Glomerular visceral epithelial cell (primary cell): ENCODE measurements around the gene ANKRD11.
"Not testable (repeated sequence)": the region's sequence is repeated elsewhere in the genome, so short reads cannot be mapped to it uniquely, and the experiment has no call there.

ENCODE experiments used
- DNase-seq: peaks from one replicate; pipeline ENCODE4 v3.0.0-alpha.2; 2016; ENCODE audit errors: extremely low spot score

ANKRD11 gene

DNA sequence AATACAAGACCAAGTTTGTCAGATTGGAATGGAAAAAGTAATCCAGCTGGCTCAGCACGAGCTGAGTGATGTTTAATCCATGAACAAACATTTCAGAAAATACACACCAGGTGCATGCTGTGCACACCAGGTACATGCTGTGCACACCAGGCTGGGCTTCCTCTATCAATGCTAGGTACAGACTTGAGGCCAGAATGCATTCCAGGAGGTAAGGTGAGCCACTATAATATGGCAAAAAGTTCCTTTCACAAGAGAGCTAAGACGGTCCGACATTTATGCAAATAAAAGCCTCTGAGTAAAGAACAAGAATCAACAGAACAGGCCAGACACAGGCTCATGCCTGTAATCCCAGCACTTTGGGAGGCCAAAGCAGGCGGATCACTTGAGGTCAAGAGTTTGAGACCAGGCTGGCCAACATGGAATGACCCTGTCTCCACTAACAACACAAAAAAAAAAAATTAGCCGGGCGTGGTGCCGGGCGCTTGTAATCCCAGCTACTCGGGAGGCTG, 144.7 kb downstream of the ANKRD11 start:
- DNase-seq: no peak

DNA sequence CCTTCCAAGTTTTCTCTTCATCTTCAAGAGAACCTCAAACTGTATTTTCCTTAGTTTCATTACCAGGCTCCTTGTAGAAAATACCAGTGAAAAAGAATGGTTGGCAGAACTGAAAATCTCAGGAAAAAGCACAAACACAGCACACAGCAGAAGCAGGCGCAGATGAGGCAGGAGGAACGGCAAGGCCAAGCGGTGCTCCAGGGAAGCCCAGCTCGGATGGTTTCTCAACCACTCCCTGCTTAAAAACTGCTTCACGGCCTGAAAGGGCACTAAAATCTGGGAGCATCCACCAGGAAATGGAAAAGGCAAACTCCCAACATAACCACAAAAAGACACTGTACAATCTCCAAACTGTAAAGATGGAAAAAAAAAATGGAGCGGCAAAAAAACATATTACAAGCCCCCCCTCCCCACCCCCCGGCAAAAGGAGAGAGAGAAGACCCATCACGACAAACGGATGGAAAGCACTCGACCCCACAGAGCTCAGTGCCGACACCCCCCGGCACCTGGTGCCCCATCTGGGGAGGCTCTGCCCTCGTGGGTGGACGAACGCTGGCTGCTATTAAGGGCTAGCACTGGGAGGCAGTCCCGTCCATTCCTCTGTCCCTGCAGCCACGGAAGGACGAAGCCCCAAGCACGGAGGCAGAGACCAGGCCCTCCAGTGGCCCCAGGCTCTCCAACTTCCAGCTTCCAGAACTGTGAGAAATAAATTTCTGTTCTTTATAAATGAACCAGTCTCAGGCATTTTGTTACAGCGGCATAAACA, 145.3 kb downstream of the ANKRD11 start:
- no peak for DNase-seq

DNA sequence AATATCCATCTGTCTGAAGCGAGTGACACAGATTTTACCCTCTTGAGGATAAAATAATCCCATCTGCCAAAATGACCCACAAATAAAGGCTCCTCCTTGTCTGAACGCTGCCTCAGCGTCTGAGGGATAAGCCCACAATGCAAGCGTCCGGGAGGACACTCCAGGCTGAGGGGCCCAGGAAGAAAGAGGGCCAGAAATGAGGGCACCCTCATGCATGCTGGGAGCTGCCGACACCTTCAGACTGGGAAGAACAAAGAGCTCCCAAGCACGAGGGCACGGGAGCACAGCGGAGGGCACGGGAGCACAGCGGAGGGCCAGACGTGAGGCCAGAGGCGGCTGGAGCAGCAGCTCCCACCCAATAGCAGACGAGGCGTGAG, 145.9 kb downstream of the ANKRD11 start:
- DNase-seq: no peak

DNA sequence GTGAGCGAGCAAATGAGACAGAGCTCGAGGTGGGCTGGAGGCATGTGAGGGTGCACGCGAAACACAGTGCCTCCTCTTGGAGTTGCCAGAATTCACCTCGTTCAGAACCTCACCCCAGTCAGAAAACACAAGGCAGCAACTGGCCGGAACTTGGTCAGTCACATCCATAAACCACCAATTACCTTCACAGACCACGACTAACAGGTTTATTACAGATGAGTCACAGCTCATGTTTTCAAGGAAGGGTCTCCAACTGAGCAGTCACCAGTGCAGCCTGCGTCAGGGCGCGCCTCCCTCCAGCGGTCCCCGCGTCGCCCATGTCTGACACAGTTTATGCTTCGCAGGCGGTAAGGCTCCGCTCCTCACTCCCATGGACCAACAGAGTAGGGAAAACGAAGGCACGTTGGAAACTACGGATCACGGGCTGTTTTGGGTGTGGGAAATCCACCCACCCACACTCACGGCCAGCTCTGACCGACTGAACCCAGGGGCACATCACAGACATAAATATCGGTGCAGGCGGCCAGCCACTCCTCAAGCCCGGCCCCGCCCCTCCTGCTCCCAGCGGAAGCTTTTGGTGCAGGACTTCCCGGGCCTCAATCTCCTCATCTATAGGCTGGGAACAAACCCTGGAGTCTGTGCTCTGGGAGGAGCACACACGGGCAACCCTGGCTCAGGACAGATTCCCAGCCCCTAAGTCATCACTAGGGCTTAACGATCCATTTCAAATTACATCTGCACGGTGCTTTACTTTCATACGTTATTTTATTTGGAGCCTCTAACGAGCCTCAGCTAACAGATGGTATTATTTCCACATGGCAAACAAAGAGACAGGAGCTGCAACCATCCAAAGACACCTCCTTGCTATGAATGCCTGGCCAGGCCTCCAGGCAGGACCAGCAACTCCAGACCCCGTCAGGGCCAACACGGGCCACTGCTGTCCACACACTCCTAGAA, 146.6 kb downstream of the ANKRD11 start:
- DNase-seq: peak; percentile 63

DNA sequence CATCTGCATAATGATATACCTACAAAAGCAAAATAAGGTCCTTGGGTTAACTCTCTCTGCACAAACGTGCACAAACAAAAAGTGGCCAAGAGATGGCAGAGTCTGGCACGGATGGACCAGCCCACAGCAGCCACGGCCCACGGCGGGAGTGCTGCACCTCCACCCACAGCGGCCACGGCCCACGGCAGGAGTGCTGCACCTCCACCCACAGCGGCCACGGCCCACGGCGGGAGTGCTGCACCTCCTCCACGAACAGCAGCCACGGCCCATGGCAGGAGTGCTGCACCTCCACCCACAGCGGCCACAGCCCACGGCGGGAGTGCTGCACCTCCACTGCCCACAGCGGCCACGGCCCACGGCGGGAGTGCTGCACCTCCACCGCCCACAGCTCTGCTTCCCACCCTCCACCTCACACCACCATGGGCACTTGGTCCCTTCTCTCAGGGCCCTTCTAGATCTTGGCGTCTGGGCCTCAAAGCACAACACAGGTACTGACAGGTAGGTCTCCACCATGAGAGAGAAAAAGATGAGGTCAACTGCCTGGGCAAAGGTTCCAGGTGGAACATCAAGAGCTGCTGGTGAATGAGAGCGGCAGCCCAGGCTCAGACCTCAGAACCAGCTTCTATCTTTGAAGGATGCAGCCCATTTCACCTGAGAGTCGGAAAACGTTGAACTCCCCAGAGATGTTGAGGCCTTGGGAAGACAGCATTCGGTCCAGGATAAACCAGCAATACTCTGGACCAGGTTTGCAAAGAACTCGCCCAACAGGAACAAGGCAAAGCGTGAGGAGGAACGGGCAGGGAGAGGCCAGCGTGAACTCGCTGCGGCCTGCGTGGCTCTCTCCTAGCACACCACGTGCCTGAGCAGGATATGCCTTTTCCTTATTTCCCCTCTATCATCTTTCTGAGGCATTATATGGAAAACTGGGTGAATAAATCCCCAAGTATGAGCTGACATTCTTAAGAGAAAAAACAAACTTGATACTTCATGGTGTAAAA, 148.4 kb downstream of the ANKRD11 start:
- no peak for DNase-seq

DNA sequence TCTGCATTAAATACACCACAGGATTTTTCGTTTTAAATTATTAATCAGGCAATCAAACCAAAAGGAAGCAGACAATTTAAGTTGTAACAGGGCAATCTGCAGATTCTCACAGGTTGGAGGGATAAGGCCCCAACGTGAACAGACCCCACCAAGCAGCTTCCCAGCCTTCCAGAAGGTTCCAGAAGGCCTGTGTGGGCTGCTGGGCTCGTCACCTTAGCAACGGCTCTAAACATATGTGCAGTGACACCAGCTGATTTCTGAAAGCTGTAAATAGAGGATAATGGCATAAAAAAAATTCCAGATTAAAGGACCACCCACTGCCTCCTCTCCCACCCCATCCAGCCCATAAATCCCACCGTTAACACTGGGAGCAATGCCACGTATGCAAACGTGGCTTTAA, 149.1 kb downstream of the ANKRD11 start:
- no peak for DNase-seq

DNA sequence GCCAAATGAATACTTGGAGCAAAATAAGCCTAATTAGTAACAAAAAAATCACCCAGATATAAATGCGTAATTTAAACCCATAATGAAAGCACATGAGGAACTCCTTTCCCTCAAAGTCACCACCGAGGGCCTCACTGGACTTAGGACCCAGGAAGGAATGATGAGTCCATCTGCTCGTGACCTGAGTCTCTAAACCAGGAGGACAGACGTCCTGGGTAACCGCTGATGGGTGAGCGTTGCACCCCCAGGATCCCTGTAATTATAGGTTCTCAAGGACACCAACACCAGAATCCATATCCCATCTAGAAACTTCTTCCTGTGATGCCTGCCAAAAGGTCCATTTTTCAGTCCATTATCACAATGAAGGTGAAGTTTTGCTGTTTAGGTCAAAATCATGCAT, 151.5 kb downstream of the ANKRD11 start:
- no peak for DNase-seq

DNA sequence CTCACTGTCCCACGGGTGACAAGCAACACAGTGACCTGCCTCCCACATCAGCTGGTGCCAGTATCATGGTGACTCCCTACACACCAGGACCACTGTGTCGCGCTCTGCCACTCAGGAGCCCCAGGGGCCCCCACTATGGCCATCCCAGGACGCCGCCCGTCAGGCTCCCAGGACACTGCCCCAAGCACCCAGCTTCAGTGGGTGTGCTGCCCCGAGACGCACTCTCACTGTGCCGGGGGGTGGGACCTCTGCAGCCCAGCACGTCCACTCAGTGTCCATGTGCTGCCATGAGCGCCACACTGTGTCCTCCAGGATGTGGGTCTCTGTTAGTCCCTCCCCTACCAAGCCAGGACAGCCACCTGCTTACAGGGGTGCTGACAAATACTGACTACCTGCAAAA, 152.4 kb downstream of the ANKRD11 start:
- no peak for DNase-seq

DNA sequence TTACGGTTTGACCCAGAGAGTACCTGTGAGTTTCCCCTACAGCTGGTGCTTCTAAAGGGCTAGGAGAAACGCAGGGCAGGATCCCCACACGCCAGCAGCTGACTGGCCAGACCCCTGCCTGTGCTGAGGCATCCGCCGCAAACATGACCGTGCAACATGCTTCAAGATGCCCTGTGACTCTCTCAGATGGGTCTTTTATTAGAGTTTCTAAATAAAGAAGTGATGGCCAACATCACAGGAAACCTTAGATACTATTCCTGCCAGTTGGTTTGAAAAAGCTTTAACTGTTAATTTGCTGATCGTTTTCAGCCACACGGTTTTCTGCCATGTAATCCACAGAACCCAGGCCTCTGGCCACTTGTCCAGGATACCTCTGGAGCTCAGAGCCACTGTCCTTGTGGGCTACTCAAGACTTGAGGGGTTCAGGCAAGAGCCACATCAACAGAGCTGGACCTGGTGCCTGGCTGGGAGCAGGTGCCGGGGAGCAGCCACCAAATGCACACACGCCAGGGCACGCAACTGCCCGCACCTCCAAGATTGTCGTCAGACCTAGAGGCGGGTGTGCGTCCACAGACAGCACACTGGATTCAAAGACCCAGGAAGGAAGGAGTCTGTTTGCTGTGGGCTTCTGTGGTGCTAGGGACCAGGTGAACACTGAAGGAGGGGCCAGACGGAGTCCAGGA, 154.4 kb downstream of the ANKRD11 start:
- DNase-seq: no peak

DNA sequence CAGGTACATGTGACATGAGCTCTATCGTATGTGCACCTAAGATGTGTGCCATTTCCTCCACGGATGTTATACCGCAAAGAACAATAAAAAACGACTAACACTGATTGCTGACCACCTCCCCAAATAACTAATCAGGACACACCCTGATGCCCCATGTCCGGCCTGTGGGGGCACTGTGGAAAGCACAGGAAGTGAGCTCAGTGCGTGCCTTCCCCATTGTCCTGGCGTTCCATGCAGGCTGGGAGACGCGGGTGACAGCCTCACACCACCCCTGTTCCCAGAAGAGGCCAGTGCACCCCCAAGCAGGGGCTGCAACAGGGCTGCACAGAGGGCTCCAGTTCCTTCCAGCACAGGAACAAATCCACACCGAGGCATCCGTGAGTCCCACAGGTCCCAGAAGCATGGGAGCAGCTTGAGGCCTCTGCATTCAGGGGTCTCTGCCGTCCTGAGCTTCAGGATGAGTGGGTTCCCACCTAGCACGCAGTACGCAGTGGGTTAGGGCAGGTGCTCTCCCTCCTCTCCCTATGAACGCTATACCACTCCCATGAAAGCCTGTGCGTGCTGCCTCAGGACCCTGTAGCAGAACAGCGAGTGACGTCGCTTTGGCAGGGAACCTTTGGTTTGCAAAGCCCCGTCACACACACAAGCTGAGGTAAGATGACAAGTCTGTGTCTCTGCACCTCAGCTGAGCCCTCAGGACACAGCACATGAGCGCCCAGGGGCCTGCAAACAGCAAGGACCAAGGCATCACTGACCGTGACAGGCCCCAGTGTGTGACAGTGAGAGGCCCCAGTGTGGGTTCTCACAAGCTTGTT, 155.2 kb downstream of the ANKRD11 start:
- DNase-seq: no peak

DNA sequence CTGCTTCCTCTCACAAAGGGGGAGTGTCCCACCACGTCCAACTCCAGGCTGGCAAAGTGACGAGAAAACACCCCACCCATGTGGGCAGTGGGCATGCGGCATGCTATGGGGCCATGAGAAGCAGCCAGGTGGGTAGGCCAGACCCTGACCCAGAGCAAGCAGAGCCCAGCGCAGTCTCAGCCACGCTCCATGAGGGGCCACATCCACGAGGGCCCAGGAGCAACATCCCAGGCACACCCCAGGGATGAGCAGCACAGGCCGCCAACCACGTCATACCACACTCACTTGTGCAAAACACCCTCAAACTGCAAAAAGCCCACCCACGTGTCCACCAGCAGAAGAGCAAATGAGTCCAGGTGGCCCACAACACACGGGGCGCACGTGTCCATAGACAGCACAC, 155.9 kb downstream of the ANKRD11 start:
- DNase-seq: no peak

DNA sequence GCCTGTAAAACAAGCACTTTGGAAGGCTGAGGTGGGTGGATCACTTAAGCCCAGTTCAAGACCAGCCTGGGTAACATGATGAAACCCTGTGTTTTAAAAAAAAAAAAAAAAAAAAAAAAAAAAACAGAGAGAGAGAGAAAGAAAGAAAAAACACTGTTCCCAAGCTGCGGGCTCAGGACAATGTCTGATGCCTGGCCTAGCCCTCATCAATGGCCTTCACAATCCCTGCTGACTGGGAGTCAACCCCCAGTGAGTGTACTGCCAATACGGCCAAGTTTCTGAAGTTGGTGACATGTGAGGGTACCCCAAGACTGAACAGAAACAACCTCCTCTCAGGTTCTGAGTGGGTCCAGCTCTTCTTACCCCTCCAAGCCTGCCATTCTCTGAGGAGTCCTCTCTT, 156.3 kb downstream of the ANKRD11 start:
- DNase-seq: no peak

DNA sequence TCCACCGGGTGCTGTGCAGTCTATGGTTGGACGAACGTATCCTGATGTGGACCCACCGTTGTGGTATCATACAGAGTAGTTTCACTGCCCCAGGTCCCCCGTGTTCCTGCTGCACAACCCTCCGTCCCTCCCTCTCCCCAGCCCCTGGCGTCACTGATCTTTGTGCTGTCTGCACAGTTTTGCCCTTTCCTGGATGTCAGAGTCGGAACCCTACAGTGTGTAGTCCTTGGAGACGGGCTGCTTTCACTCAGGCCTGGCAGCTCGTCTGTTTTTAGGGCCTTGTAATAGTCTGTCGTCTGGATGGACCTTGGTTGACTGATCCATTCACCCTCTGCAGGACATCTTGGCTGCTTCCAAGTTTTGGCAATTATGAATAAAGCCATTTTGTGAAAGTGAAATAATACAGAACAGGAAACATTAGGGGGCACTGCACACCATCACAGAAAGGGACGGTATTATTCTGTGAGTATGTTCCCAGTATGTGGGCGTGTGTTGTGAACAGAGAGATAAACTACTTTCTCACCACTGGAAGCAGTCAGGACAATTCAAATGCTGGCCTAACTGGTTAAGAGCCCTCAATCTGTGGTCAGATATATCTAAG, 156.9 kb downstream of the ANKRD11 start:
- DNase-seq: peak; percentile 54

DNA sequence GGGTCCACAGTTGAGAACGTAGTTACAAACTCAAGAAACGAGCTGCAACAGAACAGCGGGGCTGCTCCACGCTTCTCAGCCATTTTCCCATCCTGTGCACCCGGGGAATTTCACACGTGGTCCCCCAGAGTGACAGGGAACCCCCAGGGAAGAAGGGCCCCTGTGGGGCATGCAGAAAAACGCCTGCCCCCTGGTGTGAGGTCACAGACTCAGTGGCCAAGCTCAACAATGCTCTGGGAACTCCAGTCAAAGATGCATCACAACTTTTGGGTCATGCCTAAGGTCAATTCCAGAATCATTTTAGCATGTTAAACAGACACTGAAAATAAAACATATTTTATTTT, 157.5 kb downstream of the ANKRD11 start:
- no peak for DNase-seq

DNA sequence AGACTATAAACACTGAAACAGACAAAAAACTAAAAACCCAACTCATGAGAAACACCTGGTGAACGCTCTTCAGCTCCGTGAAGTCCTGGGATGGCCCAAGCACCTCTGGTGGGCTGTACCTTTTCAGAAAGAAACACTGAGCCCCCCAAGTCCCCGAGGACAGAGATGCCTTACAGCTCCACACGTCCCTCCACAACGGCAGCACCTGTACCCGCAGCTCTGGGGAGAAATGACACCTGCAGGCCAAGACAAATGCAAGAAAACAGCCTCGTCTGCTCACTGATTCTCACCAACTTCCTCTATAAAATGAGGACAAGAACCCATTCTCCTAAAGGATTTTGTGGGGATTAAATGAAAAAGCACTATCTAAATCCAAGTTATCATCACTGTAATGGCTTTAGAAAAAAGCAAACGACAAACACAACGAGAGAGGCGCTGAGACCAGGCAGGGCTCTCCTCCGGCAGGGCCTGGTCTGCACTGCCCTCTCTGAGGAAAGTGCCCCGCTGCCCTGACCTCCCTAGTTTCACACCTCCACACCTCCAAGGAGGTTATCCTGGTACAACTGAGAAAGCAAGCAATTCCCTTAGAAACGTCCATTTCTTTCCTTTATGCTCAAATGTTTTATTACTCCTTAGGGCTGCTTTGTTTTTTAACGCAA, 158.0 kb downstream of the ANKRD11 start:
- DNase-seq: no peak

DNA sequence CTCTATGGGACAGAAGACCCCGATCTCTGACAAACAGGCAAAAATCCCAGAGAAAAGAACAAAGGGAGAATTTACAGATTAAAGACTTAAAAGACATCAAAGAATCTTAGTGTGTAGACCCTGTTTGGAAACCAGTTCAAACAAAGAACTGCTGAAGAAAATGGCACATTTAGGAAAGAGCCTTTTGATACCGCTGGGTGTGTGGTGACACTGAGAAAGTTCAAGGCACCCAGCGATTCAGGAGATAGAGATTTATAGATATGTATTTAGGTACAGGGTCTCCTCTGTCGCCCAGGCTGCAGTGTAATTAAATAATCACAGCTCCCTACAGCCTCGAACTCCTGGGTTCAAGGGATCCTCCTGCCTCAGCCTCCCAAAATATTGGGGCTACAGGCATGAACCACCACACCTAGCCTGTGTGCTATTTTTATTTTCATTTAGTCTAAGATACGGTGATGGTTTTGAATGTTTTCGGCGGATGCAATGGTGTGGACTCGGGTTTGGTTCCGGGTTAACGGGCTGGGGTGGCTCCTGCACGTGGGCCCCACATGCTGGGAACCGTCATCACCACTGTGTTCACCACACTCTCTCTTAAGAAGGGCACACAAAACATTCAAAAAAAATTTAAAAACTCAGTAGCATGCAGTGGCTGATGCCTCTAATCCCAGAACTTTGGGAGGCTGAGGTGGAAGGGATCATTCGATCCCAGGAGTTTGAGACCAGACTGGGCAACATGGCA, 158.8 kb downstream of the ANKRD11 start:
- DNase-seq: no peak

DNA sequence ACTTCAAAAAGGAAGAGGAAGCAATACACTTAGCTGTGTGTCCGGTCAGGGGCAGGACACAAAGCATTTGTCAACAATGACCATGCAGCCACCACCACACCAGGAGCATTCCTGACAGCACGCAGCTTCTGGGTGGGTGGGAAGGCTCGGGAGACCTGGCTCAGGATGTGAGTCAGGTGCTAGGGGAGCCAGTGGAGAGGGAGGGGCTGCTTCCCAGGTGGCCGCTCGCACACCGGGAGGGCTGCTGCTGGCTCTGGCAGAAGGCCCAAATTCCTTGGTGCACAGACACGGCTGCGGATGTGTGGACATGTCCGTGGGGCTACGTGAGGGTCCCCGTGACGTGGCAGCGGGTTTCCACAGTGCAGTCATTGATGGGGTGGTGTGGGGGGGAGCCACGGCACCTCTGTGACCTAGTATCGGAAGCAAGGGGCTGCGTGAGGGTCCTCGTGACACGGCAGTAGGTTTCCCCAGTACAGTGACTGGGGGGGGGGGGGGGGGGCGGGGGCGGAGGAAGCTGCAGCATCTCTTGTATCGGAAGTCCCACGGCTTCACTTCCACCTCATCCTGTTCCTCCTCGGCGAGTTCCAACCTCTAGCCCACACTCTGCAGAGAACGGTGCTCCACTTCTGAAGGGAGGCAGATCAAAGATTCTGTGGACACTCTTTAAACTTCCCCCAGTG, 160.0 kb downstream of the ANKRD11 start:
- peak; percentile 91 for DNase-seq

DNA sequence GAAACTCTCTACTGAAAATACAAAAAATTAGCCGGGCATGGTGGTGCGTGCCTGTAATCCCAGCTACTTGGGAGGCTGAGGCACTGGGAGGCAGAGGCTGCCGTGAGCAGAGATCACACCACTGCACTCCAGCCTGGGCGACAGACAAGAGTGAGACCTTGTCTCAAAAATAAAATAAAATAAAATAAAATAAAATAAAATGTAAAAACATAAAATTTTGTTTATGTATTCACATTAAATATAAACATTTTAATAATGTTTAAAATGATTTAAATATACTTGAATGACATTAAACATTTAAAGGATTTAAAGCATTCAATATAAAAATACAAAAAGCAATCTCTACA, 160.6 kb downstream of the ANKRD11 start:
- DNase-seq: not testable (repeated sequence)
